NCI-H146 (cell line): ENCODE results near the gene EIF6.

Experiments
- DNase-seq: peaks from one replicate; lab custom pipeline; 2025; lab: John Stamatoyannopoulos, UW

Gene EIF6

GRCh38 chr20:35293303-35294292, 9.0 kb upstream of the EIF6 start:
- DNase-seq: no peak

- no peak for DNase-seq
These were observed 8.1 kb upstream of the EIF6 start for GRCh38 chr20:35292504-35293285.

GRCh38 chr20:35291654-35292503, 7.3 kb upstream of the EIF6 start, which contains the start of gene FAM83C:
TSS of gene FAM83C (minus strand) at chr20:35292425. CDS start at chr20:35292304, 121 bp downstream.
- DNase-seq: no peak

GRCh38 chr20:35290887-35291417, 6.4 kb upstream of the EIF6 start:
- no peak for DNase-seq

GRCh38 chr20:35290186-35290886, 5.8 kb upstream of the EIF6 start:
- no peak for DNase-seq

GRCh38 chr20:35288325-35289060, 3.9 kb upstream of the EIF6 start:
- DNase-seq: no peak

- no peak for DNase-seq
These were observed 3.1 kb upstream of the EIF6 start for GRCh38 chr20:35287509-35288324.

GRCh38 chr20:35286899-35287508, 2.4 kb upstream of the EIF6 start:
- DNase-seq: no peak

GRCh38 chr20:35286077-35286898, 1.7 kb upstream of the EIF6 start:
- DNase-seq: no peak

GRCh38 chr20:35285806-35286076, 1.2 kb upstream of the EIF6 start:
- no peak for DNase-seq

GRCh38 chr20:35284992-35285805, 627 bp upstream of the EIF6 start:
- no peak for DNase-seq

- DNase-seq: peak; percentile 59
These were observed 918 bp downstream of the EIF6 start for GRCh38 chr20:35283441-35284266.

- DNase-seq: no peak
These were observed 3.0 kb downstream of the EIF6 start for GRCh38 chr20:35281506-35282101.

GRCh38 chr20:35280523-35280922, 4.0 kb downstream of the EIF6 start:
- no peak for DNase-seq

GRCh38 chr20:35279533-35280174, 4.9 kb downstream of the EIF6 start:
- no peak for DNase-seq

- no peak for DNase-seq
These were observed 5.5 kb downstream of the EIF6 start for GRCh38 chr20:35279040-35279439.
